ENCODE results near the gene SEZ6L2.
A peak's percentile ranks its signal among the peaks of the same experiment; 100 is the strongest.
"Not testable (repeated sequence)": the region's sequence is repeated elsewhere in the genome, so short reads cannot be mapped to it uniquely, and the experiment has no call there.

The SEZ6L2 gene

DNA sequence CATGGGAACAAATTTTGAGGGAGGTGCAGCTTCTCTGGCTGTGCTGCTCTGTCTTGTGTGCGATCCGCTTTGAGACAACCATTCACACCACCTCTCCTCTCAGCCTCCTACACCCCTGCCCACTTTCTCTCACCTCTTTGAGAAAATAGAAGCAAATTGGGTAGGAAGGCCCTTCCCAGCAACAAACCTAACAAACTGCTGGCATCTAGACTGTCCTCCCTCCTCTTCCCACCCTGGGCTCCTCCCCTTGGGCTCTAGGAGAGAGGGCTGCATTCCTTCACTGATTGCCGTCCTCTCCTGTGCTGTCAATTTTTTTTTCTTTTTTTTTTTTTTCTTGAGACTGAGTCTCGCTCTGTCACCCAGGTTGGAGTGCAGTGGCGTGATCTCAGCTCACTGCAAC lies 49.8 kb downstream of the SEZ6L2 start:
- DNase-seq, result no peak

- peak; percentile 60 for DNase-seq
Measured at GRCh38 chr16:29848420-29849297, 50.7 kb downstream of the SEZ6L2 start.

GRCh38 chr16:29845656-29846055 lies 53.7 kb downstream of the SEZ6L2 start:
- DNase-seq, result no peak

DNA sequence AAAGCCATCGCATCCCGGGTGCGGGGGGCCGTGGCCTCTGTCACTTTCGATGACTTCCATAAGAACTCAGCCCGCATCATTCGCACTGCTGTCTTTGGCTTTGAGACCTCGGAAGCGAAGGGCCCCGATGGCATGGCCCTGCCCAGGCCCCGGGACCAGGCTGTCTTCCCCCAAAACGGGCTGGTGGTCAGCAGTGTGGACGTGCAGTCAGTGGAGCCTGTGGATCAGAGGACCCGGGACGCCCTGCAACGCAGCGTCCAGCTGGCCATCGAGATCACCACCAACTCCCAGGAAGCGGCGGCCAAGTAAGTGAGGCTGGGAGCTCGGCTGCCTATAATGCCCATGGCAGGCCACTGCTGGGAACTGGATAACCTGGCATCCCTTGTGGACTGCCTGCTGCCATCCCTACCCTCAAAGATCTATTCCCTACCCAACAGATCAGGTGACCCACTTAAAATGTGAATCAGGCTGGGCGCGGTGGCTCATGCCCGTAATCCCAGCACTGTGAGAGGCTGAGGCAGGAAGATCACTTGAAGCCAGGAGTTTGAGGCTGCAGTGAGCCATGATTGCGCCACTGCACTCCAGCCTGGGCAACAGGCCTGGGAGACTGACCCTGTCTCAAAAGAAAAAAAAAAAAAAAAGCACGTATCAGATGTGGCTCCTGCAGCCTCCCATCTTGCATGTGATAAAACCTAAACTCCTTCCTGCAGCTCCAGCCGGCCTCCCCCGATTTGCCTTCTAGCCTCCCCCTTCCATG lies 54.6 kb downstream of the SEZ6L2 start:
- no peak for DNase-seq

GRCh38 chr16:29843931-29844330 lies 55.4 kb downstream of the SEZ6L2 start:
- DNase-seq, result no peak

DNA sequence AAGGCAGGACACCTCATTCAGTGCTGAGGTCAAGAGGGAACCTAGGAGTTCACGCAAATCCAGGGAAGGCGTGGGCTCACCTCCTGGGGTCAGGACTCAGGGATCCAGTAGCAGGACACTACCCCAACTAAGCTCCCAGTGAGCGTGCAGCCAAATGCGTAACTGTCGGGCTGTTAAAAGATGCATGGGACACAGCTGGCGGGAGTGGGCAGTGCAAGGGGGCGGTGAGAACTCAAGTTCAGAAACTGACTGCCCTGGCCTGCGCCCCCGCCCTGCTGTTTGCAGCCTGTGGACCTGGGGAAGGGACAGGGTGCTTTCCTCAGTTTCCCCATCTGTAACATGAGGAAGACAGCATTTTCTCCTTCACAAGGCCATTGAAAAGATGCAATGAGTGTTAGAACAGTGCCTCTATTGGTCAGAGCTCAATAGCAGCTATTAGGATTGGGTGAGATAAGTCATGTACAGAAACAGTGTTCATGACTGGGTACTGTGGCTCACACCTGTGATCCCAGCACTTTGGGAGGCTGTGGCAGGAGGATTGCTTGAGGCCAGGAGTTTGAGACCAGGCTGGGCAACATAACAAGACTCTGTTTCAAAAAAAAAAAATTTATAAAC lies 56.5 kb downstream of the SEZ6L2 start:
- no peak for DNase-seq

GRCh38 chr16:29841631-29842030 lies 57.7 kb downstream of the SEZ6L2 start:
- DNase-seq, result no peak

DNA sequence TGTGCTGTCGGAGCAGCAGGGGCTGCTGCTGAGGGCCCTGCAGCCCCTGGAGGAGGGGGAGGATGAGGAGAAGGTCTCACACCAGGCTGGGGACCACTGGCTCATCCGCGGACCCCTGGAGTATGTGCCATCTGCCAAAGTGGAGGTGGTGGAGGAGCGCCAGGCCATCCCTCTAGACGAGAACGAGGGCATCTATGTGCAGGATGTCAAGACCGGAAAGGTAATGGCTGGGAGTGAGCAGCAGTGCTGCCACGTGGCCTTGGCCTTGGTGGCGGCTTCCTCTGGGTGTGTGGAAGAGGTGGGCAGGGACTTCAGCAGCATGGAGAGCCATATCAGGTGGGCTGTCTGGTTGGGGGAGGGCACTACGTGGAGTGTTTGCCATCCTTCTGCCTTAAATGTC lies 59.1 kb downstream of the SEZ6L2 start:
- DNase-seq, result no peak

DNA sequence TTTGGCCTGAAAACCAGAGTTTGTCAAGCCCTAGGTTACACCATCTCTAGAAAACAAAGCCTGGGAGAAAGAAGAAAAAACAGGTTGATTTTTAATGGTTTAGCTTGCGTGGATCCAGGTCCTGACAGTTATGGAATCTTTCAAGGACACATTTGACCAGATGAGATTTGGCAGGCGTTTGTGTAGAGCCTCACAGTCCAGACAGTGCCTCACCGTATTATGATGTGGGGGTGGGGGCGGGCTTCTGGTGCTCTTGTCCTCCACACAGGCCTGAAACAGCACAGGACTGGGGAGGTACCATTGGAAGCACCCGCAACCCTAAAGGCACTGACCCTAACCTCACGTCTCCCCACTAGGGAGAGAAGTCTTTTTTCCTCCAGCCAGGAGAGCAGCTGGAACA lies 59.5 kb downstream of the SEZ6L2 start:
- no peak for DNase-seq

DNA sequence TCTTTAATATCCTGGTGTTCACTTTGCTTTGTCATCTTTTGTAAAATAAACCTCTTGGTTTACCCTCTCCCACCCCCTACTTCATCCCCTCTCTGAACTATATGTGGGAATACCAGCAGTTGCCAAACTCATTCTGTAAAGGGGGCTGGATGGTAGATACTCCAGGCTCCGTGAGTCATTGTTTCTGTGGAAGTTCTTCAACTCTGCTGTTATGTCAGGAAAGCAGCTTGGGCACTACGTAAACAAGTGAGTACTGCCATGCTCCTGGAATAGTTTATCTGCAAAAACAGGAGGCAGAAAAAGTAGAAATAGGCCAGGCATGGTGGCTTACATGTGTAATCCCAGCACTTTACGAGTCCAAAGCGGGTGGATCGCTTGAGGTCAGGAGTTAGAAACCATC lies 61.5 kb downstream of the SEZ6L2 start:
- DNase-seq, result no peak

DNA sequence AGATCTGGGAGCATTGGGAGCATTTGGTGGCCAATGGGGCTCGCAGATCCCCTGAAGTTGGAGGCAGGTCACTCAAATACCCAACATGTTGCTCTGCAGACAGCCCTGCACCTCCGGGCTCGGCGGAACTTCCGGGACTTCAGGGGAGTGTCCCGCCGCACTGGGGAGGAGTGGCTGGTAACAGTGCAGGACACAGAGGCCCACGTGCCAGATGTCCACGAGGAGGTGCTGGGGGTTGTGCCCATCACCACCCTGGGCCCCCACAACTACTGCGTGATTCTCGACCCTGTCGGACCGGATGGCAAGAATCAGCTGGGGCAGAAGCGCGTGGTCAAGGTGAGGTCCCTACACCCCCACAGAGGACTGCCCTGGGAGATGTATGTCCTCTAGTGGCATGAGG lies 62.7 kb downstream of the SEZ6L2 start:
- no peak for DNase-seq

GRCh38 chr16:29835926-29836325 lies 63.4 kb downstream of the SEZ6L2 start:
- DNase-seq, result no peak

DNA sequence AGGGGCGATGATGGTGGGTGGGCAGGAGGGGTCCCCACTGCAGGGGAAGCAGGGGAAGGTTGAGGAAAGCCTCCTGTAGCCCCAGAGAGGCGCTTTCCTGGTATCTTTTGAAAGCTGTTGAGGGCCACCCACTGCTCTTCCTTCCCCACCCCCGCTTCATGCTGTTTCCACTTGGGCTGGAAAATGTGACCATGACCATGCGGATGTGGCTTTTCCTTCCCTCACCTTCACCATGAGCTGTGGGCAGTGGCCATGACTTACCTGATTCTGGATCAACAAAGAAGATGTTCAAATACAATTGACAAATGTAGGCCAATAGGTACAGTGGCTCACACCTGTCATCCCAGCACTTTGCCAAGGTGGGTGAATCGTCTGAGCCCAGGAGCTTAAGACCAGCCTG lies 65.3 kb downstream of the SEZ6L2 start:
- no peak for DNase-seq

DNA sequence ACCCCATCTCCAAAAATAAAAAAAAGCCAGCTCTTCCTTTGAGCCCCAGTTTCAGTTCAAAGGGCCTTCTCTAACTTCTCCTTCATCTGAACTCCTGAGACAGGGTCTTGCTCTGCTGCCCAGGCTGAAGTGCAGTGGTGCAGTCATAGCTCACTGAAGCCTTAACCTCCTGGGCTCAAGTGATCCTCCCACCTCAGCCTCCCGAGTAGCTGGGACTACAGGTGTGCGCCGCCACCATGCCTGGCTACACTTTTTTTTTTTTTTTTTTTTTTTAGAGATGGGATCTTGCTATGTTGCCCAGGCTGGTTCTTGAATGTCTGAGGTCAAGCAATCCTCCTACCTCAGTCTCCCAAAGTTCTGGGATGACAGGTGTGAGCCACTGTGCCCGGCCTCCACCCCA lies 66.1 kb downstream of the SEZ6L2 start:
- DNase-seq, result not testable (repeated sequence)

GRCh38 chr16:29831490-29831889 lies 67.9 kb downstream of the SEZ6L2 start:
- DNase-seq, result no peak

- DNase-seq, result no peak
Measured at GRCh38 chr16:29830774-29831173, 68.6 kb downstream of the SEZ6L2 start.

DNA sequence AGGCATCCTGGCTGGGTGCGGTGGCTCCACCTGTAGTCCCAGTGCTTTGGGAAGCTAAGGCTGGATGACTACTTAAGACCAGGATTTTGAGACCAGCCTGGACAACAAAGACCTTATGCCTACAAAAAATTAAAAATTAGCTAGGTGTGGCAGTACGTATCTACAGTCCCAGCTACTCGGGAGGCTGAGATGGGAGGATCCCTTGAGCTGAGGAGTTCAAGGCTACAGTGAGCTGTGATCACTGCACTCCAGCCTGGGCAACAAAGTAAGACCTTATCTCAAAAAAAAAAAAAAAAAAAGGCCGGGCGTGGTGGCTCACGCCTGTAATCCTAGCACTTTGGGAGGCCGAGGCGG lies 73.0 kb downstream of the SEZ6L2 start:
- no peak for DNase-seq

DNA sequence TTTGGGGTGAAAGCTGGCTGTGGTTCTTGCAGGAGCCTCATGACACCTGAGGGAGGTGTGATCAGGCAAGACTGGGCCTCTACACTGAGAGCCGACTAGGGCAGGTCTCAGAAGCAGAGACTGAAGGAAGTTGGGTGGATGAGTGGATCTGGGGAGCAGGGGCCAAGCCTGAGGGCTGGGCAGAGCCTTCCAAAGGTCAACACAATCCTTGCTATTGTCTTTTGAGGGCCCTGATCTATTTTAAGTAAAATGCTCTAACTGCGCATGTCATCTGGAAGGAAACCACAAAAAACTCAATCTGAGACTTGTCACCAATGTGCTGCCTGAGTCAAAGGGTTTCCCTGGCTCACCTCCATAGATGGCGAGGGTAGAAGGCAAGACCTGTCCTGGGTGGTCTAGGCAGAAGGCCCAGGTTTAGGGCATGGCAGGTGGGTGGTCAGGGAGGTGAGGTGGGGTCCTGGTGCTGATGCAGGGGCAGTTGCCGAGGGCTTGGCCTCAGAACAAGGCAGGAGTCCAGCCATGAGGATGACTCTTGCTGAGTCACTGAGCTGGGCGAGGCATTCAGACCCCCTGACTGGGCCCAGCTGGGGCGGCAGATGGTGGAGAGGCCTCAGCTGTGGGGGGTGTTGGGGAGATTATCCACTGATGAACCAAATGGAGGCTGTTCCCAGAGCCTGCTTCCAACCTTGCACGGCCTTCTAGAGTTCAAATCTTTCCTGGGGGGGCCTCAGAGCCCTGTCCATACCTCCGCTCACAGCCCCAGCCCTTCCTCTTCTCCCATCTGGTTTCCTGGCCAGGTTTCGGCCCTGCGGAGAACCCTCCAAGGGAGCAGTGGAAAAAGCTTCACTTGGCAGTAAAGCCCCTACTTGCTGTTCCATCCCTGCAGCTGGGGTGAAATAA lies 74.0 kb downstream of the SEZ6L2 start:
- DNase-seq, result peak; percentile 76

DNA sequence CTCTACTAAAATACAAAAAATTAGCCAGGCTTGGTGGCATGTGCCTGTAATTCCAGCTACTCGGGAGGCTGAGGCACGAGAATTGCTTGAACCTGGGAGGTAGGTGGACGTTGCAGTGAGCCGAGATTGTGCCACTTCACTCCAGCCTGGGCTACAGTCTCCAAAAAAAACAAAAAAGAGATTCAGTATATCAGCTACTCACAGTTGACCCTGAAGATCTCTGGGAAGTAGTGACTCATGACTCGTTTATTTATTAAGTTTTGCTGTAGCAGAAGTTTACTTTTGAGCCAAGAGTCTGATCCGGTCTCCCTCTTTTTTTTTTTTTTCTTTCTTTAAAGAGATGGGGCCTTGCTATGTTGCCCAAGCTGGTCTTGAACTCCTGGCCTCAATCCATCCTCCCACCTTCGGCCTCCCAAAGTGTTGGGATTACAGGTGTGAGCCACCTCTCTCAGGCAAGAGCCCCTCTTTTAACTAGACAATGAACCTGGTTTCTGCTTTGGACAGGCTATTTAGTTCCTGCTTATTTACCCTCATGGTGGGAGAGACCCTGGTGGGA lies 74.7 kb downstream of the SEZ6L2 start:
- DNase-seq, result no peak

DNA sequence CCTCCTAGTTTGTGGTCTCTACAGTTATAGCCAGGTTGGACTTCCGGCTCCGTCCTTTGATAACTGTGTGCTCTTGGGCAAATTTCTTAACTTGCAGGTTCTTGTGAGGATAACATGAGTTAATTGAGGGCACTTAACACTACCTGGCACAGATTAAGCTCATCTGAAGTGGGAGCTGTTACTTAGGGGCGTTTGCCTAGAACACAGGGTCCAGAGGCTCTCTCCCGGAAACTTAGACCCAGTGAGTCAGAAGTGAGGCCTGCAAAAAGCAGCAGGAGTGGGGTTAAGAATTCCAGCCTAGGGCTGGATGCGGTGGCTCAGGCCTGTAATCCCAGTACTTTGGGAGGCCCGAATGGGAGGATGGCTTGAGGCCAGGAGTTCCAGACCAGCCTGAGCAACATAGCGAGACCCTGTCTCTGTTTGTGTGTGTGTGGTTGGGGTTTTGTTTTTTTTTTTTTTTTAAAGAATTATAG lies 77.7 kb downstream of the SEZ6L2 start:
- no peak for DNase-seq

Data from NCI-H1694 (cell line).